Activated CD4-positive, alpha-beta memory T cell treated with anti-CD3 and anti-CD28 coated beads, Interleukin-2, amount 10 ng/mL, durations not matched to agents 7 days and 5 days (primary cell): ENCODE data around the gene GALNTL6. TPM values are rescaled to one million over a fixed set of nuclear protein-coding genes. Genes with fewer than 3 reads are reported as not detected.
"Not testable (repeated sequence)": the region's sequence is repeated elsewhere in the genome, so short reads cannot be mapped to it uniquely, and the experiment has no call there.

Experiments used
- CTCF ChIA-PET: fragments of 350-600 bp; sonication (Branson Sonifier 250); formaldehyde crosslinking; loops from one replicate; lab custom pipeline; 2021; ENCODE audit warnings: antibody characterized with exemption, inconsistent platforms; lab: Charles Lee
- POLR2A ChIA-PET: fragments of 350-600 bp; sonication (Branson Sonifier 250); formaldehyde crosslinking; loops from one replicate; lab custom pipeline; 2021; ENCODE audit warnings: antibody characterized with exemption; lab: Charles Lee
- DNase-seq: peaks from one replicate; pipeline ENCODE4 v3.0.0-alpha.2; 2020
- H3K27ac Mint-ChIP-seq: one replicate; pipeline ENCODE4 v1.8.0; 2021; ENCODE audit warnings: mild to moderate bottlenecking, mixed read lengths
- H3K27me3 Mint-ChIP-seq: one replicate; pipeline ENCODE4 v1.8.0; 2021; ENCODE audit warnings: mixed read lengths
- H3K36me3 Mint-ChIP-seq: one replicate; pipeline ENCODE4 v1.8.0; 2021; ENCODE audit warnings: low read depth, mixed read lengths
- H3K4me1 Mint-ChIP-seq: one replicate; pipeline ENCODE4 v1.8.0; 2021; ENCODE audit warnings: mixed read lengths
- H3K4me3 Mint-ChIP-seq: one replicate; pipeline ENCODE4 v1.8.0; 2021; ENCODE audit warnings: mild to moderate bottlenecking, mixed read lengths
- H3K9me3 Mint-ChIP-seq: one replicate; pipeline ENCODE4 v1.8.0; 2021; ENCODE audit warnings: mixed read lengths
- total RNA-seq, 2 experiments: library from RNA; stranded (reverse); gene quantifications; one replicate each; pipeline ENCODE4 v1.2.3, GENCODE V29; 2021

Gene GALNTL6
- total RNA-seq, 2 experiments from 2014 or later, result not detected

- no peaks in the 10 kb centered on the region for H3K36me3 Mint-ChIP-seq
- H3K4me3 Mint-ChIP-seq, result no peak overlapping the region
- POLR2A ChIA-PET, result no interaction called here
- no peaks in the 10 kb centered on the region for H3K4me1 Mint-ChIP-seq
- H3K27ac Mint-ChIP-seq, result no peak overlapping the region
- no peak for DNase-seq
- CTCF ChIA-PET, result no interaction called here
- no peaks in the 10 kb centered on the region for H3K9me3 Mint-ChIP-seq
- H3K27me3 Mint-ChIP-seq, result no peaks in the 10 kb centered on the region
Observed at GRCh38 chr4:172876394-172876793, 1063.2 kb downstream of the GALNTL6 start.

GRCh38 chr4:172881645-172882044 lies 1068.4 kb downstream of the GALNTL6 start:
- Mint-ChIP-seq H3K9me3 (no peaks in the 10 kb centered on the region), H3K4me3 (no peak overlapping the region), H3K36me3 (no peaks in the 10 kb centered on the region), H3K27me3 (no peaks in the 10 kb centered on the region), H3K4me1 (no peaks in the 10 kb centered on the region), H3K27ac (no peak overlapping the region)
- ChIA-PET POLR2A (no interaction called here), CTCF (no interaction called here)
- DNase-seq, result no peak

GRCh38 chr4:172887358-172887757 lies 1074.2 kb downstream of the GALNTL6 start:
- DNase-seq, H3K36me3 Mint-ChIP-seq, H3K27me3 Mint-ChIP-seq, H3K27ac Mint-ChIP-seq, CTCF ChIA-PET, H3K4me1 Mint-ChIP-seq, POLR2A ChIA-PET, H3K9me3 Mint-ChIP-seq, H3K4me3 Mint-ChIP-seq: not testable (repeated sequence)

GRCh38 chr4:172887959-172888358 lies 1074.8 kb downstream of the GALNTL6 start:
- no peaks in the 10 kb centered on the region for H3K36me3 Mint-ChIP-seq
- H3K9me3 Mint-ChIP-seq, result peaks cover 4% of the 10 kb centered on the region
- ChIA-PET CTCF (no interaction called here), POLR2A (no interaction called here)
- H3K27me3 Mint-ChIP-seq, result no peaks in the 10 kb centered on the region
- no peak for DNase-seq
- H3K4me1 Mint-ChIP-seq, result no peaks in the 10 kb centered on the region
- no peak overlapping the region for H3K4me3 Mint-ChIP-seq
- no peak overlapping the region for H3K27ac Mint-ChIP-seq

GRCh38 chr4:172892300-172892699 lies 1079.1 kb downstream of the GALNTL6 start:
- ChIA-PET POLR2A (no interaction called here), CTCF (interaction anchor here (0.7 to 1.0 kb wide), 2 partner anchors 71 to 118 kb away, joined by 3 read pairs; no protein-coding TSS in a partner anchor)
- no peaks in the 10 kb centered on the region for H3K36me3 Mint-ChIP-seq
- no peak for DNase-seq
- peaks cover 4% of the 10 kb centered on the region for H3K9me3 Mint-ChIP-seq
- H3K4me3 Mint-ChIP-seq, result no peak overlapping the region
- H3K27ac Mint-ChIP-seq, result no peak overlapping the region
- no peaks in the 10 kb centered on the region for H3K27me3 Mint-ChIP-seq
- no peaks in the 10 kb centered on the region for H3K4me1 Mint-ChIP-seq

GRCh38 chr4:172895699-172896098 lies 1082.5 kb downstream of the GALNTL6 start:
- no peak overlapping the region for H3K27ac Mint-ChIP-seq
- ChIA-PET POLR2A (no interaction called here), CTCF (no interaction called here)
- no peak overlapping the region for H3K4me3 Mint-ChIP-seq
- no peaks in the 10 kb centered on the region for H3K4me1 Mint-ChIP-seq
- no peaks in the 10 kb centered on the region for H3K36me3 Mint-ChIP-seq
- DNase-seq, result no peak
- no peaks in the 10 kb centered on the region for H3K27me3 Mint-ChIP-seq
- no peaks in the 10 kb centered on the region for H3K9me3 Mint-ChIP-seq

GRCh38 chr4:172897046-172897445 lies 1083.8 kb downstream of the GALNTL6 start:
- DNase-seq, result no peak
- Mint-ChIP-seq H3K4me3 (no peak overlapping the region), H3K9me3 (no peaks in the 10 kb centered on the region), H3K27me3 (no peaks in the 10 kb centered on the region), H3K4me1 (no peaks in the 10 kb centered on the region), H3K27ac (no peak overlapping the region), H3K36me3 (no peaks in the 10 kb centered on the region)
- CTCF ChIA-PET, result no interaction called here
- POLR2A ChIA-PET, result no interaction called here

GRCh38 chr4:172898715-172899114 lies 1085.5 kb downstream of the GALNTL6 start:
- Mint-ChIP-seq H3K36me3 (no peaks in the 10 kb centered on the region), H3K4me3 (no peak overlapping the region), H3K9me3 (no peaks in the 10 kb centered on the region), H3K27ac (no peak overlapping the region), H3K27me3 (no peaks in the 10 kb centered on the region), H3K4me1 (no peaks in the 10 kb centered on the region)
- ChIA-PET CTCF (no interaction called here), POLR2A (no interaction called here)
- no peak for DNase-seq

- CTCF ChIA-PET, result no interaction called here
- no peak for DNase-seq
- no peak overlapping the region for H3K4me3 Mint-ChIP-seq
- no peaks in the 10 kb centered on the region for H3K9me3 Mint-ChIP-seq
- H3K4me1 Mint-ChIP-seq, result no peaks in the 10 kb centered on the region
- no peaks in the 10 kb centered on the region for H3K36me3 Mint-ChIP-seq
- no peak overlapping the region for H3K27ac Mint-ChIP-seq
- no peaks in the 10 kb centered on the region for H3K27me3 Mint-ChIP-seq
- POLR2A ChIA-PET, result no interaction called here
Observed at GRCh38 chr4:172899861-172900260, 1086.7 kb downstream of the GALNTL6 start.

- Mint-ChIP-seq H3K4me1 (no peaks in the 10 kb centered on the region), H3K36me3 (no peaks in the 10 kb centered on the region), H3K4me3 (no peak overlapping the region), H3K27me3 (peaks cover 2% of the 10 kb centered on the region), H3K27ac (no peak overlapping the region), H3K9me3 (no peaks in the 10 kb centered on the region)
- no peak for DNase-seq
- POLR2A ChIA-PET, result no interaction called here
- CTCF ChIA-PET, result no interaction called here
Observed at GRCh38 chr4:172900900-172901299, 1087.7 kb downstream of the GALNTL6 start.

GRCh38 chr4:172912468-172912867 lies 1099.3 kb downstream of the GALNTL6 start:
- H3K27me3 Mint-ChIP-seq, H3K9me3 Mint-ChIP-seq, CTCF ChIA-PET, H3K4me3 Mint-ChIP-seq, H3K4me1 Mint-ChIP-seq, DNase-seq, H3K36me3 Mint-ChIP-seq, POLR2A ChIA-PET, H3K27ac Mint-ChIP-seq: not testable (repeated sequence)

GRCh38 chr4:172917403-172917802 lies 1104.2 kb downstream of the GALNTL6 start:
- H3K4me3 Mint-ChIP-seq, H3K27me3 Mint-ChIP-seq, H3K9me3 Mint-ChIP-seq, POLR2A ChIA-PET, DNase-seq, H3K4me1 Mint-ChIP-seq, CTCF ChIA-PET, H3K36me3 Mint-ChIP-seq, H3K27ac Mint-ChIP-seq: not testable (repeated sequence)

- Mint-ChIP-seq H3K27me3 (no peaks in the 10 kb centered on the region), H3K4me3 (no peak overlapping the region), H3K36me3 (no peaks in the 10 kb centered on the region), H3K9me3 (no peaks in the 10 kb centered on the region), H3K27ac (no peak overlapping the region), H3K4me1 (no peaks in the 10 kb centered on the region)
- POLR2A ChIA-PET, result no interaction called here
- DNase-seq, result no peak
- CTCF ChIA-PET, result no interaction called here
Observed at GRCh38 chr4:172919269-172919668, 1106.1 kb downstream of the GALNTL6 start.

GRCh38 chr4:172927096-172927814 lies 1114.1 kb downstream of the GALNTL6 start:
- H3K27ac Mint-ChIP-seq, result no peak overlapping the region
- no peaks in the 10 kb centered on the region for H3K4me1 Mint-ChIP-seq
- no peak for DNase-seq
- CTCF ChIA-PET, result no interaction called here
- H3K27me3 Mint-ChIP-seq, result peaks cover under 1% of the 10 kb centered on the region
- no peaks in the 10 kb centered on the region for H3K9me3 Mint-ChIP-seq
- POLR2A ChIA-PET, result no interaction called here
- H3K36me3 Mint-ChIP-seq, result no peaks in the 10 kb centered on the region
- H3K4me3 Mint-ChIP-seq, result no peak overlapping the region
